Measurements from ENCODE around the gene DEUP1.
"Not testable (repeated sequence)": the region's sequence is repeated elsewhere in the genome, so short reads cannot be mapped to it uniquely, and the experiment has no call there.

The DEUP1 gene

GRCh38 chr11:93361435-93361834, 30.9 kb downstream of the DEUP1 start:
- no peak for DNase-seq (ENCODE audit: low spot score)

- DNase-seq (ENCODE audit: low spot score): no peak
Observed at GRCh38 chr11:93368022-93368421, 37.5 kb downstream of the DEUP1 start.

GRCh38 chr11:93370260-93370659, 39.7 kb downstream of the DEUP1 start:
- no peak for DNase-seq (ENCODE audit: low spot score)

GRCh38 chr11:93389737-93390136, 59.2 kb downstream of the DEUP1 start:
- no peak for DNase-seq (ENCODE audit: low spot score)

- no peak for DNase-seq (ENCODE audit: low spot score)
Observed at GRCh38 chr11:93392867-93393266, 62.3 kb downstream of the DEUP1 start.

GRCh38 chr11:93393386-93393785, 62.8 kb downstream of the DEUP1 start:
- DNase-seq (ENCODE audit: low spot score): no peak

GRCh38 chr11:93394488-93394887, 63.9 kb downstream of the DEUP1 start:
- no peak for DNase-seq (ENCODE audit: low spot score)

- no peak for DNase-seq (ENCODE audit: low spot score)
Observed at GRCh38 chr11:93396316-93396715, 65.8 kb downstream of the DEUP1 start.

- DNase-seq (ENCODE audit: low spot score): no peak
Observed at GRCh38 chr11:93403930-93404329, 73.4 kb downstream of the DEUP1 start.

- no peak for DNase-seq (ENCODE audit: low spot score)
Observed at GRCh38 chr11:93407777-93408401, 77.3 kb downstream of the DEUP1 start.

GRCh38 chr11:93410441-93410840, 79.9 kb downstream of the DEUP1 start:
- no peak for DNase-seq (ENCODE audit: low spot score)

GRCh38 chr11:93411705-93412104, 81.2 kb downstream of the DEUP1 start:
- DNase-seq (ENCODE audit: low spot score): no peak

GRCh38 chr11:93432247-93432646, 101.7 kb downstream of the DEUP1 start:
- DNase-seq (ENCODE audit: low spot score): no peak

GRCh38 chr11:93443232-93443631, 112.7 kb downstream of the DEUP1 start:
- not testable (repeated sequence) for DNase-seq (ENCODE audit: low spot score)

GRCh38 chr11:93444617-93445073, 114.1 kb downstream of the DEUP1 start:
- no peak for DNase-seq (ENCODE audit: low spot score)

GRCh38 chr11:93458286-93458685, 127.7 kb downstream of the DEUP1 start:
- DNase-seq (ENCODE audit: low spot score): no peak

- DNase-seq (ENCODE audit: low spot score): not testable (repeated sequence)
Observed at GRCh38 chr11:93463666-93464065, 133.1 kb downstream of the DEUP1 start.

GRCh38 chr11:93464927-93465540, 134.5 kb downstream of the DEUP1 start:
- no peak for DNase-seq (ENCODE audit: low spot score)

GRCh38 chr11:93467054-93467453, 136.5 kb downstream of the DEUP1 start:
- DNase-seq (ENCODE audit: low spot score): no peak

GRCh38 chr11:93468290-93468689, 137.7 kb downstream of the DEUP1 start:
- DNase-seq (ENCODE audit: low spot score): no peak

- no peak for DNase-seq (ENCODE audit: low spot score)
Observed at GRCh38 chr11:93474123-93474522, 143.6 kb downstream of the DEUP1 start.

- DNase-seq (ENCODE audit: low spot score): peak; percentile 25
Observed at GRCh38 chr11:93476796-93477195, 146.3 kb downstream of the DEUP1 start.

GRCh38 chr11:93477684-93478234, 147.2 kb downstream of the DEUP1 start:
- no peak for DNase-seq (ENCODE audit: low spot score)

GRCh38 chr11:93478841-93479240, 148.3 kb downstream of the DEUP1 start:
- DNase-seq (ENCODE audit: low spot score): no peak

Data from AG08396 (cell line).